ENCODE measurements around the gene IGFBP5. TPM values are rescaled to one million over a fixed set of nuclear protein-coding genes. Genes with fewer than 3 reads are reported as not detected.

The IGFBP5 gene
- total RNA-seq, 2 donors from 2014 or later: 169 to 554 TPM

- no peak for TF ChIP-seq CTCF (IDR thresholded peaks at IDR 0.05)
- no peak for DNase-seq (ENCODE audit: low spot score)
- H3K27ac ChIP-seq: peak overlapping the region; percentile 49 to 92
- H3K9me3 ChIP-seq: no peaks in the 10 kb centered on the region
- no peak overlapping the region for H3K4me3 ChIP-seq
- no peaks in the 10 kb centered on the region for H3K27me3 ChIP-seq
- H3K4me1 ChIP-seq: peaks cover 0 to 75% of the 10 kb centered on the region in 2 donors
- H3K36me3 ChIP-seq: no peaks in the 10 kb centered on the region
These were observed 972 bp upstream of the IGFBP5 start for GRCh38 chr2:216696321-216696720.

GRCh38 chr2:216694826-216695217 lies 527 bp downstream of the IGFBP5 start:
- no peak for TF ChIP-seq CTCF (IDR thresholded peaks at IDR 0.05)
- no peaks in the 10 kb centered on the region for H3K36me3 ChIP-seq
- H3K4me1 ChIP-seq: peaks cover 0 to 77% of the 10 kb centered on the region in 2 donors
- peak overlapping the region; percentile 44 to 62 for H3K4me3 ChIP-seq
- no peak for DNase-seq (ENCODE audit: low spot score)
- peak overlapping the region; percentile 78 to 92 for H3K27ac ChIP-seq
- no peaks in the 10 kb centered on the region for H3K9me3 ChIP-seq
- H3K27me3 ChIP-seq: no peaks in the 10 kb centered on the region

- H3K4me1 ChIP-seq: peaks cover 0 to 78% of the 10 kb centered on the region in 2 donors
- peak overlapping the region; percentile 78 to 92 for H3K27ac ChIP-seq
- TF ChIP-seq CTCF (IDR thresholded peaks at IDR 0.05): peak in 1 of 2 donors; percentile 20
- H3K9me3 ChIP-seq: no peaks in the 10 kb centered on the region
- no peaks in the 10 kb centered on the region for H3K36me3 ChIP-seq
- no peaks in the 10 kb centered on the region for H3K27me3 ChIP-seq
- H3K4me3 ChIP-seq: peak overlapping the region; percentile 44 to 62
- DNase-seq (ENCODE audit: low spot score): no peak
These were observed 1.1 kb downstream of the IGFBP5 start for GRCh38 chr2:216694082-216694825.

GRCh38 chr2:216693414-216694080 lies 1.8 kb downstream of the IGFBP5 start:
- H3K4me1 ChIP-seq: peaks cover 0 to 81% of the 10 kb centered on the region in 2 donors

More at GRCh38 chr2:216693414-216694080, 1.8 kb downstream of the IGFBP5 start:
- TF ChIP-seq CTCF (IDR thresholded peaks at IDR 0.05): no peak
- H3K27me3 ChIP-seq: no peaks in the 10 kb centered on the region
- H3K36me3 ChIP-seq: no peaks in the 10 kb centered on the region
- H3K27ac ChIP-seq: peak overlapping the region; percentile 78 to 92
- H3K4me3 ChIP-seq: peak overlapping the region; percentile 44 to 62
- DNase-seq (ENCODE audit: low spot score): no peak
- H3K9me3 ChIP-seq: no peaks in the 10 kb centered on the region
